ENCODE results near the gene MMP24OS.
"Not testable (repeated sequence)": the region's sequence is repeated elsewhere in the genome, so short reads cannot be mapped to it uniquely, and the experiment has no call there.

Gene MMP24OS

GRCh38 chr20:35273449-35274171 lies 4.3 kb downstream of the MMP24OS start:
- DNase-seq: no peak

GRCh38 chr20:35271904-35272303 lies 6.0 kb downstream of the MMP24OS start:
- DNase-seq: no peak

- DNase-seq: no peak
Measured at GRCh38 chr20:35271073-35271882, 6.6 kb downstream of the MMP24OS start.

GRCh38 chr20:35270021-35270902 lies 7.7 kb downstream of the MMP24OS start:
- no peak for DNase-seq

- peak; percentile 37 to 48 for DNase-seq
Measured at GRCh38 chr20:35269055-35269781, 8.7 kb downstream of the MMP24OS start.

- no peak for DNase-seq
Measured at GRCh38 chr20:35267092-35267491, 10.8 kb downstream of the MMP24OS start.

- no peak for DNase-seq
Measured at GRCh38 chr20:35264755-35265154, 13.2 kb downstream of the MMP24OS start.

GRCh38 chr20:35263532-35264341 lies 14.2 kb downstream of the MMP24OS start:
- no peak for DNase-seq

- not testable (repeated sequence) for DNase-seq
Measured at GRCh38 chr20:35262731-35263531, 15.0 kb downstream of the MMP24OS start.

GRCh38 chr20:35262321-35262720 lies 15.6 kb downstream of the MMP24OS start:
- not testable (repeated sequence) for DNase-seq

GRCh38 chr20:35260426-35260825 lies 17.5 kb downstream of the MMP24OS start:
- no peak for DNase-seq

- no peak for DNase-seq
Measured at GRCh38 chr20:35257175-35257909, 20.6 kb downstream of the MMP24OS start.

- no peak for DNase-seq
Measured at GRCh38 chr20:35254448-35254999, 23.4 kb downstream of the MMP24OS start.

GRCh38 chr20:35253010-35253409 lies 24.9 kb downstream of the MMP24OS start:
- no peak for DNase-seq

GRCh38 chr20:35252598-35252997 lies 25.3 kb downstream of the MMP24OS start:
- not testable (repeated sequence) for DNase-seq

- no peak for DNase-seq
Measured at GRCh38 chr20:35252037-35252461, 25.9 kb downstream of the MMP24OS start.

- DNase-seq: no peak
Measured at GRCh38 chr20:35251613-35251940, 26.3 kb downstream of the MMP24OS start.

- no peak for DNase-seq
Measured at GRCh38 chr20:35248641-35249475, 29.1 kb downstream of the MMP24OS start.

- DNase-seq: no peak
Measured at GRCh38 chr20:35246723-35247122, 31.2 kb downstream of the MMP24OS start.

Measured in inflammatory macrophage (primary cell).